Superior temporal gyrus (tissue), 1 donor: ENCODE results near the gene SPHK1.
"Not testable (repeated sequence)": the region's sequence is repeated elsewhere in the genome, so short reads cannot be mapped to it uniquely, and the experiment has no call there.

Experiments
- DNase-seq: peaks from one replicate; pipeline ENCODE4 v3.0.0-alpha.2; 2016; ENCODE audit errors: extremely low spot score

The SPHK1 gene, protein sequence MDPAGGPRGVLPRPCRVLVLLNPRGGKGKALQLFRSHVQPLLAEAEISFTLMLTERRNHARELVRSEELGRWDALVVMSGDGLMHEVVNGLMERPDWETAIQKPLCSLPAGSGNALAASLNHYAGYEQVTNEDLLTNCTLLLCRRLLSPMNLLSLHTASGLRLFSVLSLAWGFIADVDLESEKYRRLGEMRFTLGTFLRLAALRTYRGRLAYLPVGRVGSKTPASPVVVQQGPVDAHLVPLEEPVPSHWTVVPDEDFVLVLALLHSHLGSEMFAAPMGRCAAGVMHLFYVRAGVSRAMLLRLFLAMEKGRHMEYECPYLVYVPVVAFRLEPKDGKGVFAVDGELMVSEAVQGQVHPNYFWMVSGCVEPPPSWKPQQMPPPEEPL

GRCh38 chr17:76384222-76384986 is at the start of gene SPHK1:
Gene SPHK1, plus strand, starts transcription at chr17:76384609. Its CDS starts 1,036 bp downstream, at chr17:76385645.
- DNase-seq: no peak

DNA sequence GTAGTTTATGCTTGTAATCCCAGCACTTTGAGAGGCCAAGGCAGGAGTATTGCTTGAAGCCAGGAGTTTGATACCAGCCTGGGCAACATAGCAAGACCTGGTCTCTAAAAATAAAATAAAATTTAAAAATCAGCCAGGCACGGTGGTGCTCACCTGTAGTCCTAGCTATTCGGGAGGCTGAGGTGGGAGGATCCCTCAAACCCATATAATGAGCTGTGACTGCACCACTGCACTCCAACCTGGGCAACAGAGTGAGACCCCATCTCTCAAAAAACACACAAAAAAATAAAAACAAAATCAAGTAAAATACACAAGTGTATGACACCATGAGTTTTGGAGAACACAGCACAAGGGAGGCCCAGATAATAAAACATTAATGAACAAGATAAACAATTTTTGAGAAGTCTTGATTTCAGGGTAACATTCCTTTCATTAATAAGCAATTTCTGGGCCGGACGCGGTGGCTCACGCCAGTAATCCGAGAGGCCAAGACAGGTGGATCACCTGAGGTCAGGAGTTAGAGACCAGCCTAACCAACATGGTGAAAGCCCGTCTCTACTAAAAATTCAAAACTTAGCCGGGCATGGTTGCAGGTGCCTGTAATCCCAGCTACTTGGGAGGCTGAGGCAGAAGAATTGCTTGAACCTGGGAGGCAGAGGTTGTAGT is 48.6 kb upstream of the SPHK1 start:
- no peak for DNase-seq

GRCh38 chr17:76336756-76337412 is 47.5 kb upstream of the SPHK1 start:
- no peak for DNase-seq

- DNase-seq: no peak
These were observed 47.0 kb upstream of the SPHK1 start for GRCh38 chr17:76337413-76337777.

GRCh38 chr17:76341301-76341700 is 43.1 kb upstream of the SPHK1 start:
- no peak for DNase-seq

DNA sequence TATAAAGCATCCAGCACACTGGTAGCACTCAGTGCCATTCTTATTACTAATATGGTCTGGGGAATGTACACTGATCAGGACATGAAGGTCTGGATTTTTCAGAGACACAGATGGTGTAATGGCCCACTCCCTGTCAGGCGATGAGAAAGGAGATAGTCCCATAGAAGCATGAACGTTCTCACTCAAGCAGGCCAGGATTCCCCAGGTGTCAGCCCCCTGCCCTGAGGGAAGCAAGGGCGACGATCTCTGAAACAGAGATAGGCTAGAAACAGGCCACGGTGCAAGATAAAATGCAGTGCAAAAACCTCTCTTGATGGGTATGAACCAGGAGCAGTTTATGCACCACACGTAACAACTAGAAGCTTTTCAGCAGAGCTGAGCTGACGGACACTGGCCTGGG is 41.3 kb upstream of the SPHK1 start:
- no peak for DNase-seq

GRCh38 chr17:76345377-76345974 is 38.9 kb upstream of the SPHK1 start:
- no peak for DNase-seq

- not testable (repeated sequence) for DNase-seq
These were observed 37.5 kb upstream of the SPHK1 start for GRCh38 chr17:76346936-76347335.

GRCh38 chr17:76350463-76350862 is 33.9 kb upstream of the SPHK1 start:
- DNase-seq: no peak

DNA sequence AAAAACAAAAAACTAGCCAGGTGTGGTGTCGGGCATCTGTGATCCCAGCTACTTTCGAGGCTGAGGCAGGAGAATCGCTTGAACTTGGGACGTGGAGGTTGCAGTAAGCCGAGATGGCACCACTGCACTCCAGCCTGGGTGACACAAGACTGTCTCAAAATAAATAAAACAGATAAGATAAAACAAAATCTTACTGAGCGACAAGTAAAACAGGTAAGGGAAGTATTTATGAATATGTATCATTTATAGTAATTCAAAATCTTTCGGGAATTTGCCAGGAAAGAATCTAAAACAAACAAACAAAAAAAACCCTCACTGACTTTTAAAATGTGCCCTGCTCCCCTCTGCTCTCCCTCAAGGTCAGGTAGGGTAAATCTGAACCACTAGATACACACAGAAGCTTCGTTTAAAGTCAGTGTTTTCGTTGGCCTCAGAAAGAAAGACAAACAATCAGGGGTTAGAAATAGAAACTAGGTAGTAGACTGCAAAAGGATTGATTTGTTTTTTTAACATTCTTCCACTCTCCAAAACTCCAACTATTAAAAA is 32.8 kb upstream of the SPHK1 start:
- no peak for DNase-seq

- no peak for DNase-seq
These were observed 31.3 kb upstream of the SPHK1 start for GRCh38 chr17:76353004-76353598.

- peak; percentile 94 for DNase-seq
These were observed 30.7 kb upstream of the SPHK1 start, which contains the start of gene PRPSAP1 for GRCh38 chr17:76353599-76354316. Gene PRPSAP1, minus strand, starts transcription at chr17:76353916. Its CDS starts 213 bp downstream, at chr17:76353703.

DNA sequence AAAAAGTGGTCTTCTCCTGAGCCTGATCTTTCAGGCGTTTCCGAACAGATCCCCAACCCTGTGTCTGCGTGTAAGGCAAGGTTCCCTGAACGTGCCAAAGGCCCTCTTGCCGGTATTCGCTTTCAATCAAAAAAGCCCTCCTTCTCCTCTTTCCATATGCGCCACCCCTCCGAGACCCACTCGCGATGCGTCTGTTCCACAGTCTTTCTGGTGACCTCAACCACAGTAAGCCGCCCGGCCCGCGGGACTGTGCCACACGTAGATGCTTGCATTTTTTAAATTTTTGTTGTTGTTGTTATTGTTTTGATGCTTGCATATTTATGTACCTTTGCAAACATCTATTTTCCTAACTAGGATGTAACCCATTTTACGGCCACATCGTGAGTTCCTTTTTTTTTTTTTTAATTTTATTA is 30.1 kb upstream of the SPHK1 start:
- DNase-seq: no peak

DNA sequence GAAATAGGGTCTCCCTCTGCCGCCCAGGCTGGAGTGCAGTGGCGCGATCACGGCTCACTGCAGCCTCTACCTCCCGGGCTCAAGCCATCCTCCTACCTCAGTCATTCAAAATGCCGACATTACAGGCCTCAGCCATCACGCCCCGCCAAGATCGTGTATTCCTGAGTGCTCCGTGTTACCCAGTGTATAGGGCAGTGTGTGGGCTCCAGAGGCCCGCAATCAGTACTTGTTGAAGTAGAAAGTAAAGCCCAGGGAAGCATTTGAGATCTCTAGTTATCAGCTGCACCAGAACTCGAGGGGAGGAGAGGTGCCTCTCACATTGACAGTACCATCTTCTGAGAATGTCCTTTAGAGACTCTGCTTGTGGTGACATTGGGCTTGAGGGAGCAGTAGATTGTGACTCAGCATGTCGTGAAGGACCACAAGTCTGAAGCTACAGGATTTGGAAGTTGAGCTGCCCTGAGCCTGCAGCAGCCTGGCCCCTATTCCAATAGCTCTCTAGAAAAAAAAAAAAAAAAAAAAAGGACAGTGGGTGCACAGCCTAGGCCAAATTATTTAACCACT is 29.6 kb upstream of the SPHK1 start:
- DNase-seq: no peak

DNA sequence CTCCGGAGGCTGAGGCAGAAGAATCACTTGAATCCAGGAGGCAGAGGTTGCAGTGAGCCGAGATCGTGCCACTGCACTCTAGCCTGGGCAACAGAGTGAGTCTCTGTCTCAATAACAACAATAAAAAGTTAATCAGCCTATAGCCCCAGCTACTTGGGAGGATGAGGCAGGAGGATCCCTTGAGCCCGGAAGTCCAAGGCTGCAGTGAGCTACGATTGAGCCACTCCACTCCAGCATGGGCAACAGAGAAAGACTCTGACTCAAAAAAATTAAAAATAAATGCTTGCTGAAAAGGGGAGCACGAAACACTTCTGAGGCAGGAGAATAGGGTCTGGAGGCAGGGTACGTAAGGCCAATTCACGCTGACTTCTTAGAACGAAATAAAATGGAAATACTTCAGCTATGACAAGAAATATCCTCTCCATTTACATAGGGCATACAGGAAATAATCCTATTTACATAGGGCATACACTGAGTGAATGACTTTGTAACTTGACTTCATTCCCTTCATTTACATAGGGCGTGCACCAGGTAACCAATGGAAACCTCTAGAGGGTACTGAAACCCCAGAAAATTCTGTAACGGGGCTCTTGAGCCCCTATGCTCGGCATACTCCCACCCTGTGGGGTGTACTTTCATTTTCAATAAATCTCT is 27.5 kb upstream of the SPHK1 start:
- no peak for DNase-seq

- no peak for DNase-seq
These were observed 26.7 kb upstream of the SPHK1 start for GRCh38 chr17:76357597-76358158.

DNA sequence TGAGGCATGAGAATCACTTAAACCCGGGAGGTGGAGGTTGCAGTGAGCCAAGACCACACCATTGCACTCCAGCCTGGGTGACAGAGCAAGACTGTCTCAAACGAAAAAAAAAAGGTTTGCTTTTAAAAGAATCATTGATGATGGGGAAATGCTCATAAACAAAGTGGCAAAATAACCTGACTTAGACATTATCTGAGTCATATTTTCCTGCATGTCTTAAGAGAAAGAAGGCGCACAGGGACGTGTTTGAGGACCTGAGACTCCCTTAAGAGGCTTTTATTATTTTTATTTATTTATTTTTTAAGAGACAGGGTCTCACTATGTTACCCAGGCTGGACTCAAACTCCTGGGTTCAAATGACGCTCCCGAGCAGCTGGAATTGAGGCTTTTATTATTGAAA is 25.0 kb upstream of the SPHK1 start:
- no peak for DNase-seq

DNA sequence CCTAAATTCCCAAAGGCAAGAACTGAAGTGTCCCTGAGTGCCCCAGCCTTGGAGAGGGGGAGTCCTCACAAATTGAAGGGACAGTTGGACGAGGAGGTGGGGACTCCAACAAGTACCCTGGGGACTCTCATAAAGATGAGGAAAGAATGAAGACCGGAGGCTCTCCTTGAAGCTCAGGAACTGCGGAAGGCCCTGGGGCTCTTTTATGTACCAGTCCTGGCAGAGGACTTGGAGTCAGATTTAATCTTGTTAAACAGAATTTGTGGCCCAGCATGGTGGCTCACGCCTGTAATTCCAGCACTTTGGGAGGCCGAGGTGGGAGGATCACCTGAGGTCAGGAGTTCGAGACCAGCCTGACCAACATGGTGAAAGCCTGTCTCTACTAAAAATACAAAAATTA is 24.6 kb upstream of the SPHK1 start:
- DNase-seq: not testable (repeated sequence)

GRCh38 chr17:76360461-76360860 is 23.9 kb upstream of the SPHK1 start:
- DNase-seq: no peak
